ENCODE measurements around the gene TRIM17.

TRIM17 gene

DNA sequence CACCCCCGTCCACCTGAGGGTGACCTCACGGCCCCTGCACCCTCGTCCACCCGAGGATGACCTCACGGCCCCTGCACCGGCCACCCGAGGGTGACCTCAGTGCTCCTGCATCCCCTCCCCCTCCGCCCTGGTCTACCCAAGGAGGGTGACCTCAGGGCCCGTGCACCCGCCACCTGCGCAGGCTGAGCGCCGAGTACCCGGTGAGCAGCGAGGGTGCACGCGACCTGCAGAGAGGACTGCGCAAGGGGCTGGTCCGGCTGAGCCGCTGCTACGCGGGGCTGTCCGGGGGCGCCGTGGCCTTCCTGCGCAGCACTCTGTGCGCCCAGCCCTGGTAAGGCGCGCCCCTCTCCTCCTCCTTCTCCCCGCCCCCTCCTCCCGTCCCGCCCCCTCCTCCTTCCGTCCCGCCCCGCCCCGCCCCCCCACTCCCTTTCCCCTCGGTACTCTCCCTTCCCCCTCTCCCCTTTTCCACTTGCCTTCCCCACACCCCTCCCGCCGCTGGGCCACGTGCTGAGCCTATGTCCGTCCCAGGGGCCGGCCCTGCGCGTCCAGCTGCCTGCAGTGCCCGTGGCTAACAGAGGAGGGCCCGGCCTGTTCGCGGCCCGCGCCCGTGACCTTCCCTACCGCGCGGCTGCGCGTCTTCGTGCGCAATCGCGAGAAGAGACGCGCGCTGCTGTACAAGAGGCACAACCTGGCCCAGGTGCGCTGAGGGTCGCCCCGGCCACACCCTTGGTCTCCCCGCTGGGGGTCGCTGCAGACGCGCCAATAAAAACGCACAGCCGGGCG is 38.4 kb downstream of the TRIM17 start:
- Mint-ChIP-seq H3K9me3 (no peaks in the 10 kb centered on the region), H3K4me1 (peaks cover 13% of the 10 kb centered on the region), H3K27ac (no peak overlapping the region), H3K36me3 (no peaks in the 10 kb centered on the region), H3K4me3 (peak overlapping the region; percentile 75), H3K27me3 (peaks cover 38% of the 10 kb centered on the region)
- CTCF ChIA-PET = no interaction called here
- peak; percentile 81 for DNase-seq

- Mint-ChIP-seq H3K9me3 (no peaks in the 10 kb centered on the region), H3K27ac (no peak overlapping the region), H3K27me3 (peaks cover 33% of the 10 kb centered on the region), H3K4me1 (peaks cover 13% of the 10 kb centered on the region), H3K36me3 (no peaks in the 10 kb centered on the region), H3K4me3 (peak overlapping the region; percentile 28)
- no peak for DNase-seq
- CTCF ChIA-PET = interaction anchor here (1.1 kb wide), 1 partner anchor 131 kb away, joined by 3 read pairs; no protein-coding TSS in a partner anchor
Observed at GRCh38 chr1:228377664-228378089, 39.0 kb downstream of the TRIM17 start.

DNA sequence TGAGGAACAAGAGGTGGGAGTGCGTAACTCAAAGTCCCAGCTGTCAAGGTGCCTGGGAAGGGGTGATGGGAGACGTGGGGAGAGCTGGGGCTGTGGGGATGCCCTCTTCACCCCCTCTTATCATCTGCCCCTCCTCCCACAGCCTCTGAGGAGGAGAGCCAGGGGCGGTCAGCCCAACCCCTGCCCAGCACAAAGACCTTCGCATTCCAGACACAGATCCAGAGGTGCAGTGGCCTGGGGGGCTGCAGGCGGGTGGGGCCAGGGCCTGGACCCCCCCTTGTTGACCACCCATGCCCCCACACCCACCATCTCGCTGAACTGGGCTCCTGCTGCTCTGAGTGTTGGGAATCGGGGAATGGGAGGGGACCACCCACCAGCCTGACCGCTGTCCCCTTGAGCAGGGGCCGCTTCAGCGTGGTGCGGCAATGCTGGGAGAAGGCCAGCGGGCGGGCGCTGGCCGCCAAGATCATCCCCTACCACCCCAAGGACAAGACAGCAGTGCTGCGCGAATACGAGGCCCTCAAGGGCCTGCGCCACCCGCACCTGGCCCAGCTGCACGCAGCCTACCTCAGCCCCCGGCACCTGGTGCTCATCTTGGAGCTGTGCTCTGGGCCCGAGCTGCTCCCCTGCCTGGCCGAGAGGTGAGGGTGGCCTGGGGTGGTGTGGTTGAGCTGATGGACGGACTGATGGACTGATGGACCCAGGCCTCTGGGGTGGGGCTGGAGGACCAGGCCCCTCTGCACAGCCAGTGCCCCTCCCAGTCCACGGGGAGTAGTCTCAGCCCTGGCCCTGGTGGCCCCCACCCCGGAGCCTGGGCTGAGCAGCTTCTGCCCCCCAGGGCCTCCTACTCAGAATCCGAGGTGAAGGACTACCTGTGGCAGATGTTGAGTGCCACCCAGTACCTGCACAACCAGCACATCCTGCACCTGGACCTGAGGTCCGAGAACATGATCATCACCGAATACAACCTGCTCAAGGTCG is 39.7 kb downstream of the TRIM17 start:
- peaks cover 26% of the 10 kb centered on the region for H3K27me3 Mint-ChIP-seq
- no peaks in the 10 kb centered on the region for H3K36me3 Mint-ChIP-seq
- DNase-seq = no peak
- CTCF ChIA-PET = interaction anchor here (1.1 kb wide), 1 partner anchor 132 kb away, joined by 3 read pairs; no protein-coding TSS in a partner anchor
- H3K4me3 Mint-ChIP-seq = peak overlapping the region; percentile 28
- no peaks in the 10 kb centered on the region for H3K9me3 Mint-ChIP-seq
- peaks cover 13% of the 10 kb centered on the region for H3K4me1 Mint-ChIP-seq
- H3K27ac Mint-ChIP-seq = no peak overlapping the region

GRCh38 chr1:228376262-228376628 is 40.4 kb downstream of the TRIM17 start:
- DNase-seq = no peak
- H3K9me3 Mint-ChIP-seq = no peaks in the 10 kb centered on the region
- no peak overlapping the region for H3K4me3 Mint-ChIP-seq
- no peak overlapping the region for H3K27ac Mint-ChIP-seq
- CTCF ChIA-PET = interaction anchor here (1.1 kb wide), 1 partner anchor 132 kb away, joined by 3 read pairs; no protein-coding TSS in a partner anchor
- H3K27me3 Mint-ChIP-seq = peaks cover 21% of the 10 kb centered on the region
- peaks cover 13% of the 10 kb centered on the region for H3K4me1 Mint-ChIP-seq
- H3K36me3 Mint-ChIP-seq = no peaks in the 10 kb centered on the region

GRCh38 chr1:228375578-228376261 is 40.9 kb downstream of the TRIM17 start:
- Mint-ChIP-seq H3K27me3 (peaks cover 21% of the 10 kb centered on the region), H3K9me3 (no peaks in the 10 kb centered on the region), H3K4me1 (peaks cover 13% of the 10 kb centered on the region), H3K36me3 (no peaks in the 10 kb centered on the region), H3K4me3 (no peak overlapping the region), H3K27ac (no peak overlapping the region)
- CTCF ChIA-PET = no interaction called here
- no peak for DNase-seq

- H3K27me3 Mint-ChIP-seq = peaks cover 15% of the 10 kb centered on the region
- H3K27ac Mint-ChIP-seq = no peak overlapping the region
- H3K9me3 Mint-ChIP-seq = no peaks in the 10 kb centered on the region
- H3K4me3 Mint-ChIP-seq = no peak overlapping the region
- peaks cover 13% of the 10 kb centered on the region for H3K4me1 Mint-ChIP-seq
- CTCF ChIA-PET = no interaction called here
- no peak for DNase-seq
- H3K36me3 Mint-ChIP-seq = no peaks in the 10 kb centered on the region
Observed at GRCh38 chr1:228374711-228375577, 41.7 kb downstream of the TRIM17 start.

GRCh38 chr1:228373681-228374571 is 42.7 kb downstream of the TRIM17 start:
- H3K4me1 Mint-ChIP-seq = peaks cover 6% of the 10 kb centered on the region
- H3K36me3 Mint-ChIP-seq = no peaks in the 10 kb centered on the region
- H3K27me3 Mint-ChIP-seq = peaks cover 5% of the 10 kb centered on the region
- H3K4me3 Mint-ChIP-seq = no peak overlapping the region
- H3K27ac Mint-ChIP-seq = no peak overlapping the region
- DNase-seq = no peak
- CTCF ChIA-PET = no interaction called here
- H3K9me3 Mint-ChIP-seq = no peaks in the 10 kb centered on the region

DNA sequence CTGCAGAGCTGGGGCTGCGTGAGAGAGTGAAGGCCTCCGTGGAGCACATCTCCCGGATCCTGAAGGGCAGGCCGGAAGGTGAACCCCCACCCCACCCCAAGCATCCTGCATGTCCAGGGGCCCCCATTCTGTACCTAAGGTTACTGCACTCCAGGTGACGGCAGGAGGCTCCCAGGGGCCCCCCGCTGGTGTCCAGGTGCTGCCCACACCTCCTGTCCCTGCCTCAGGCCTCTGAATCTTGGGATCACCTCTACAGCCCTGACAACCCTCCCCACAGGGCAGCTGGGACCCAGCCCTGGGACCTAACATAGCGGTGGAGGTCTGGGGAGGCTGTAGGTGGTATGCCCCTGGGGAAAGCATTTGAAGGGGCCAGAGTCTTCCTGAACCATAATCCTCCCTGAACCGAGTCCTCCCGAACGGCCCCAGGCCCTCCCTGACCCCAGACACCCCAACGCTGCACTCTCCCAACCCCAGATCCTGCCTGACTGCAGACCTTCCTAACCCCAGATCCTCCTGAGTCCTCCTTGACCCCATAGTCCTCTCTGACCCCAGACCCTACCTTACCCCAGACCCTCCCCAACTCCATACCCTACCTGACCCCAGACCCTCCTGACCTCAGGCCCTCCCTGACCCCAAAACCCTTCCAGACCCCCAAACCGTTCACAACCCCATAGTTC is 43.5 kb downstream of the TRIM17 start:
- CTCF ChIA-PET = no interaction called here
- Mint-ChIP-seq H3K9me3 (no peaks in the 10 kb centered on the region), H3K36me3 (no peaks in the 10 kb centered on the region), H3K27ac (no peak overlapping the region), H3K27me3 (no peaks in the 10 kb centered on the region), H3K4me1 (peaks cover 2% of the 10 kb centered on the region), H3K4me3 (no peak overlapping the region)
- no peak for DNase-seq

GRCh38 chr1:228372183-228373003 is 44.3 kb downstream of the TRIM17 start:
- H3K27me3 Mint-ChIP-seq = no peaks in the 10 kb centered on the region
- H3K4me1 Mint-ChIP-seq = no peaks in the 10 kb centered on the region
- no peak overlapping the region for H3K27ac Mint-ChIP-seq
- CTCF ChIA-PET = no interaction called here
- DNase-seq = no peak
- H3K36me3 Mint-ChIP-seq = no peaks in the 10 kb centered on the region
- H3K9me3 Mint-ChIP-seq = no peaks in the 10 kb centered on the region
- no peak overlapping the region for H3K4me3 Mint-ChIP-seq

DNA sequence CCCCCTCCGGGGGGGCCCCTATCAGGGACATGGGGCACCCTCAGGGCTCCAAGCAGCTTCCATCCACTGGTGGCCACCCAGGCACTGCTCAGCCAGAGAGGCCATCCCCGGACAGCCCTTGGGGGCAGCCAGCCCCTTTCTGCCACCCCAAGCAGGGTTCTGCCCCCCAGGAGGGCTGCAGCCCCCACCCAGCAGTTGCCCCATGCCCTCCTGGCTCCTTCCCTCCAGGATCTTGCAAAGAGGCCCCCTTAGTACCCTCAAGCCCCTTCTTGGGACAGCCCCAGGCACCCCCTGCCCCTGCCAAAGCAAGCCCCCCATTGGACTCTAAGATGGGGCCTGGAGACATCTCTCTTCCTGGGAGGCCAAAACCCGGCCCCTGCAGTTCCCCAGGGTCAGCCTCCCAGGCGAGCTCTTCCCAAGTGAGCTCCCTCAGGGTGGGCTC is 44.9 kb downstream of the TRIM17 start:
- no peaks in the 10 kb centered on the region for H3K36me3 Mint-ChIP-seq
- H3K4me3 Mint-ChIP-seq = no peak overlapping the region
- CTCF ChIA-PET = no interaction called here
- H3K9me3 Mint-ChIP-seq = no peaks in the 10 kb centered on the region
- no peaks in the 10 kb centered on the region for H3K27me3 Mint-ChIP-seq
- DNase-seq = no peak
- no peaks in the 10 kb centered on the region for H3K4me1 Mint-ChIP-seq
- H3K27ac Mint-ChIP-seq = no peak overlapping the region

DNA sequence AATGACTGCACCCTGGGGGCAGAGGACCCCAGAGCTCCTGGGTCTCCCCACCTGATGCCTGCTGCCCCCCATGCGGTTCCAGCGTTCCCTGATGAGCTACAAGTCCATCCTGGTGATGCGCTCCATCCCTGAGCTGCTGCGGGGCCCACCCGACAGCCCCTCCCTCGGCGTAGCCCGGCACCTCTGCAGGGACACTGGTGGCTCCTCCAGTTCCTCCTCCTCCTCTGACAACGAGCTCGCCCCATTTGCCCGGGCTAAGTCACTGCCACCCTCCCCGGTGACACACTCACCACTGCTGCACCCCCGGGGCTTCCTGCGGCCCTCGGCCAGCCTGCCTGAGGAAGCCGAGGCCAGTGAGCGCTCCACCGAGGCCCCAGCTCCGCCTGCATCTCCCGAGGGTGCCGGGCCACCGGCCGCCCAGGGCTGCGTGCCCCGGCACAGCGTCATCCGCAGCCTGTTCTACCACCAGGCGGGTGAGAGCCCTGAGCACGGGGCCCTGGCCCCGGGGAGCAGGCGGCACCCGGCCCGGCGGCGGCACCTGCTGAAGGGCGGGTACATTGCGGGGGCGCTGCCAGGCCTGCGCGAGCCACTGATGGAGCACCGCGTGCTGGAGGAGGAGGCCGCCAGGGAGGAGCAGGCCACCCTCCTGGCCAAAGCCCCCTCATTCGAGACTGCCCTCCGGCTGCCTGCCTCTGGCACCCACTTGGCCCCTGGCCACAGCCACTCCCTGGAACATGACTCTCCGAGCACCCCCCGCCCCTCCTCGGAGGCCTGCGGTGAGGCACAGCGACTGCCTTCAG is 45.5 kb downstream of the TRIM17 start:
- Mint-ChIP-seq H3K9me3 (no peaks in the 10 kb centered on the region), H3K36me3 (no peaks in the 10 kb centered on the region), H3K4me3 (no peak overlapping the region), H3K27ac (no peak overlapping the region), H3K27me3 (no peaks in the 10 kb centered on the region), H3K4me1 (no peaks in the 10 kb centered on the region)
- CTCF ChIA-PET = no interaction called here
- DNase-seq = no peak

Data from activated naive CD4-positive, alpha-beta T cell treated with anti-CD3 and anti-CD28 coated beads, Interleukin-2, amount 10 ng/mL, durations not matched to agents 7 days and 5 days (primary cell).